Heart left ventricle (tissue), 16 donors: ENCODE measurements around the gene FAM216A. TPM values are rescaled to one million over a fixed set of nuclear protein-coding genes. Genes with fewer than 3 reads are reported as not detected.
A peak's percentile ranks its signal among the peaks of the same experiment; 100 is the strongest.

Experiments
- ATAC-seq, 4 donors: fragments of 200-7000 bp; cut with Tn5 transposase; one replicate each; pipeline ENCODE4 v1.9.1; 2020 to 2022; ENCODE audit warnings: moderate library complexity in 4 of 4, mild to moderate bottlenecking in 3 of 4, moderate number of reproducible peaks in 1 of 4
- DNase-seq, 5 donors: peaks; one replicate each; pipeline ENCODE4 v3.0.0-alpha.2; 2020
- H3K27ac ChIP-seq, 12 donors: fragments of 200-600 bp; sonication (generic) in 4 of 12; one replicate each; pipeline versions ENCODE4 v1.5.0 to v1.8.0; 2016 to 2022; ENCODE audit warnings: mild to moderate bottlenecking in 2 of 12
- H3K27me3 ChIP-seq, 9 donors: fragments of 200-600 bp; sonication (generic) in 2 of 9; one replicate each; pipeline versions ENCODE4 v1.5.1 to v1.8.0; 2016 to 2022; ENCODE audit warnings: mild to moderate bottlenecking in 3 of 9
- H3K36me3 ChIP-seq, 9 donors: fragments of 200-600 bp; sonication (generic) in 2 of 9; one replicate each; pipeline versions ENCODE4 v1.5.0 to v1.8.0; 2018 to 2022; ENCODE audit warnings: mild to moderate bottlenecking in 2 of 9
- H3K4me1 ChIP-seq, 12 donors: fragments of 200-600 bp; sonication (generic) in 4 of 12; one replicate each; pipeline versions ENCODE4 v1.5.0 to v1.8.0; 2016 to 2022; ENCODE audit warnings: mild to moderate bottlenecking in 3 of 12
- H3K4me3 ChIP-seq, 12 donors: fragments of 200-600 bp; sonication (generic) in 4 of 12; one replicate each; pipeline versions ENCODE4 v1.5.0 to v1.8.0; 2017 to 2022; ENCODE audit warnings: mild to moderate bottlenecking in 9 of 12, moderate library complexity in 4 of 12
- H3K9me3 ChIP-seq, 12 donors: fragments of 200-600 bp; sonication (generic) in 4 of 12; one replicate each; pipeline versions ENCODE4 v1.5.0 to v1.8.0; 2016 to 2022; ENCODE audit warnings: mild to moderate bottlenecking in 1 of 12
- POLR2A ChIP-seq, 2 donors: fragments of 450-650 bp; IDR thresholded peaks; one replicate each; pipeline ENCODE4 v1.6.1; 2017; ENCODE audit warnings: antibody characterized with exemption in 2 of 2, mild to moderate bottlenecking in 2 of 2, moderate library complexity in 2 of 2
- WGBS, 4 donors: extraction: QIAGEN DNeasy Blood & Tissue Kit in 2 of 4; methylation state at CpG; one replicate each; pipeline versions ENCODE4 v1.1.5 to v1.1.7; 2013 to 2018; 5-methylcytosine and 5-hydroxymethylcytosine counted together
- intact Hi-C, 10 donors: fragments of 100-400 bp; cut with DNase I; formaldehyde crosslinking; loops; one replicate each; pipeline versions ENCODE4 v1.11.1 to v1.14.2; 2022
- polyA plus RNA-seq, 2 donors: library from polyadenylated mRNA; stranded (reverse); fragments of 200-250 nt; gene quantifications; one replicate each; pipeline ENCODE4 v1.2.3, GENCODE V29; 2013
- total RNA-seq, 9 donors: library from RNA; depleted of rRNA in 2 of 9; stranded (reverse); fragments of >200 nt in 2 of 9; fragmentation: NEBNext Ultra II Directional in 3 of 9; extraction: Animal tissue kit (Norgen Biotek cat#: 25700) in 3 of 9; gene quantifications; one replicate each; pipeline versions ENCODE4 v1.1.0 to v1.2.4, GENCODE V29; 2016 to 2023
- TF ChIP-seq, protein P1 (sequence below), 12 donors: fragments of 200-600 bp; sonication (generic) in 4 of 12; IDR thresholded peaks; one replicate each; pipeline versions ENCODE4 v1.5.0 to v1.8.0; 2018 to 2022; ENCODE audit warnings: antibody characterized with exemption in 12 of 12, mild to moderate bottlenecking in 5 of 12
- donor health status: ischemic (EF 13 %, LVEDD 7.1; RV severe dilation, severe dysfunction).
- donor health status: healthy with polysubstance abuse.
- donor health status: DM: no; HTN: yes; CAD: no.
- donor health status: DM: no; HTN: no; CAD: no.
- donor health status: ischemic (EF 25% LVEDD 6.9; RV normal size, moderate dysfunction).
- donor health status: ischemic (EF 25% LVEDD 5.7; RV mildly dilated, moderate dysfunction).
- donor health status: healthy.
- donor health status: DM: yes; HTN: yes; CAD: no.
- donor health status: ischemic (EF 35%, LVEDD 5.7; RV mildly dilated, moderate dysfunction).
- donor health status: nonischemic (EF 11% LVEDD 7.7; RV severe dilation, severe dysfunction).
- donor health status: DM: yes; HTN: yes; CAD: no.
- donor health status: PGD.
- donor health status: ischemic (EF 29% LVEDD 5.4; RV normal size, mild dysfunction).
- donor health status: nonischemic (EF 23%, LVEDD 6.1; RV moderate dilation, normal function).

FAM216A gene
- total and polyA plus RNA-seq, 11 donors: 3.6 to 29.3 (median 5.8) TPM

DNA sequence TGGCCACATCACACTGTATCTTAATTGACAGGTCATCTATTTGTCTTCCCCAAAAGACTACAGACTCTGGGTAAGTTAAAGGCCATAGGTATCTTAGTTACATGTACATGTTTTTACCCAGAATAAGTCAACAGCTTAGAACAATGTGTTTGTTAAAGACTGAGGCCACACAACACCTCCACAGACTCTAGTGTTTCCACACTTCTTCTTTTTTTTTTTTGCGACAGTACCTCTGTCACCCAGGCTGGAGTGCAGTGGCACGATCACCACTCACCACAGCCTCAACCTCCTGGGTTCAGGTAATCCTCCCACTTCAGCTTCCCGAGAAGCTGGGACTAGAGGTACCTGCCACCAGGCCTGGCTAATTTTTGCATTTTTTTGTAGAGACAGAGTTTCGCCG is 1.9 kb upstream of the FAM216A start:
- 70 to 81% (median 75%) methylated on average over 5 of the region's 5 CpGs for WGBS, 4 donors
- Histone ChIP-seq H3K27me3 (no peaks in the 10 kb centered on the region), H3K27ac (peak overlapping the region in 1 of 12 donors; percentile 85), H3K4me1 (peaks cover 0 to 30% (median 16%) of the 10 kb centered on the region in 12 donors), H3K4me3 (peak overlapping the region in 5 of 12 donors; percentile 76 to 97 (median 78)), H3K36me3 (peaks cover 0 to 35% (median 26%) of the 10 kb centered on the region in 9 donors), H3K9me3 (no peaks in the 10 kb centered on the region)
- DNase-seq (no peak), ATAC-seq (no peak)
- intact Hi-C loops: loop anchor here in 7 of 10 donors (2.0 to 5.0 kb wide), 5 partner anchors 16 to 421 kb away; partner anchors contain the start of genes RAD9B (in 4 of the 7), VPS29 (in 4 of the 7) and ARPC3 (in 1 of the 7)
- TF ChIP-seq, protein P1, sequence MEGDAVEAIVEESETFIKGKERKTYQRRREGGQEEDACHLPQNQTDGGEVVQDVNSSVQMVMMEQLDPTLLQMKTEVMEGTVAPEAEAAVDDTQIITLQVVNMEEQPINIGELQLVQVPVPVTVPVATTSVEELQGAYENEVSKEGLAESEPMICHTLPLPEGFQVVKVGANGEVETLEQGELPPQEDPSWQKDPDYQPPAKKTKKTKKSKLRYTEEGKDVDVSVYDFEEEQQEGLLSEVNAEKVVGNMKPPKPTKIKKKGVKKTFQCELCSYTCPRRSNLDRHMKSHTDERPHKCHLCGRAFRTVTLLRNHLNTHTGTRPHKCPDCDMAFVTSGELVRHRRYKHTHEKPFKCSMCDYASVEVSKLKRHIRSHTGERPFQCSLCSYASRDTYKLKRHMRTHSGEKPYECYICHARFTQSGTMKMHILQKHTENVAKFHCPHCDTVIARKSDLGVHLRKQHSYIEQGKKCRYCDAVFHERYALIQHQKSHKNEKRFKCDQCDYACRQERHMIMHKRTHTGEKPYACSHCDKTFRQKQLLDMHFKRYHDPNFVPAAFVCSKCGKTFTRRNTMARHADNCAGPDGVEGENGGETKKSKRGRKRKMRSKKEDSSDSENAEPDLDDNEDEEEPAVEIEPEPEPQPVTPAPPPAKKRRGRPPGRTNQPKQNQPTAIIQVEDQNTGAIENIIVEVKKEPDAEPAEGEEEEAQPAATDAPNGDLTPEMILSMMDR (IDR thresholded peaks at IDR 0.05): no peak
- no peak for TF ChIP-seq POLR2A (IDR thresholded peaks at IDR 0.05)

DNA sequence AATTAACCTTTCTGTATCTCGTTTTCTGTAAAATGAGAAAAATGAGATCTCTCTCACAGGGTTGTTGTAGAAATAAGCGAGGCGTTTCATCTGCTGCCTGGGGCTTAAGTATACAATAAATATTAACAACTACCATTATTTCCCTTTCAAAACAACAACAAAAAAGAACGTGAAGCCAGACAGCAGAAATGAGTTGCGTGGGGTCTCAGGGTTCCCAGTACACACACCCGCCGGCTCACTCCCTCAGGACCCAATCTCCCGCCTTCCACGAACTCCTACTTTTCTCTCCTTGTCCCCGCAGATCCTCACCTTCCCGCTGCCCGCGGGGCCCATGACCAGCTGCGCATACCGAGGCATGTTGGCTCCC is 815 bp upstream of the FAM216A start:
- intact Hi-C loops: loop anchor here in 7 of 10 donors (1.0 to 5.0 kb wide), 7 partner anchors 17 to 419 kb away; partner anchors contain the start of genes RAD9B (in 6 of the 7), VPS29 (in 6 of the 7) and ARPC3 (in 2 of the 7)
- DNase-seq (no peak), ATAC-seq (no peak)
- WGBS, 4 donors: 0% methylated on average over 12 to 15 of the region's 15 CpGs
- H3K27me3 ChIP-seq: no peaks in the 10 kb centered on the region
- peaks cover 0 to 30% (median 16%) of the 10 kb centered on the region in 12 donors for H3K4me1 ChIP-seq
- peak overlapping the region in 11 of 12 donors; percentile 76 to 97 (median 87) for H3K27ac ChIP-seq
- H3K4me3 ChIP-seq: peak overlapping the region; percentile 59 to 97 (median 78)
- H3K9me3 ChIP-seq: no peaks in the 10 kb centered on the region
- H3K36me3 ChIP-seq: peaks cover 0 to 24% (median 19%) of the 10 kb centered on the region in 9 donors
- TF ChIP-seq, protein P1 (IDR thresholded peaks at IDR 0.05): no peak
- no peak for TF ChIP-seq POLR2A (IDR thresholded peaks at IDR 0.05)

DNA sequence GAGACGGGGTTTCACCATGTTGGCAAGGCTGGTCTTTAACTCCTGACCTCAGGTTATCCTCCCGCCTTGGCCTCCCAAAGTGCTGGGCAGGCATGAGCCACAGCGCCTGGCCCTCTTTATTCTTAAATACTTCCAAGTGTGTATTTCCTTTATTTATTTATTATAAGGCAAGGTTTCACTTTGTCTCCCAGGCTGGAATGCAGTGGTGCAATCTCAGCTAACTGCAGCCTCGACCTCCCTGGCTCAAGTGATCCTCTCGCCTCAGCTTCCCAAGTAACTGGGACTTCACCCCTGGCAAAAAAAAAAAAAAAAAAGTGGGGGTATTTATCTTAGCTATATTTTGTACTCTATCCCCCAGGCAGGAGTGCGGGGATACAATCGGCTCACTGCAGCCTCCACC is 6.8 kb downstream of the FAM216A start:
- intact Hi-C loops: no loop called here
- H3K4me3 ChIP-seq: no peak overlapping the region
- WGBS, 4 donors: 96 to 99% (median 98%) methylated on average over 7 of the region's 7 CpGs
- DNase-seq (no peak), ATAC-seq (no peak)
- no peak overlapping the region for H3K27ac ChIP-seq
- TF ChIP-seq, protein P1 (IDR thresholded peaks at IDR 0.05): no peak
- TF ChIP-seq POLR2A (IDR thresholded peaks at IDR 0.05): no peak
- no peaks in the 10 kb centered on the region for H3K27me3 ChIP-seq
- no peaks in the 10 kb centered on the region for H3K4me1 ChIP-seq
- H3K36me3 ChIP-seq: peaks cover 0 to 9% (median 0%) of the 10 kb centered on the region in 9 donors
- no peaks in the 10 kb centered on the region for H3K9me3 ChIP-seq

DNA sequence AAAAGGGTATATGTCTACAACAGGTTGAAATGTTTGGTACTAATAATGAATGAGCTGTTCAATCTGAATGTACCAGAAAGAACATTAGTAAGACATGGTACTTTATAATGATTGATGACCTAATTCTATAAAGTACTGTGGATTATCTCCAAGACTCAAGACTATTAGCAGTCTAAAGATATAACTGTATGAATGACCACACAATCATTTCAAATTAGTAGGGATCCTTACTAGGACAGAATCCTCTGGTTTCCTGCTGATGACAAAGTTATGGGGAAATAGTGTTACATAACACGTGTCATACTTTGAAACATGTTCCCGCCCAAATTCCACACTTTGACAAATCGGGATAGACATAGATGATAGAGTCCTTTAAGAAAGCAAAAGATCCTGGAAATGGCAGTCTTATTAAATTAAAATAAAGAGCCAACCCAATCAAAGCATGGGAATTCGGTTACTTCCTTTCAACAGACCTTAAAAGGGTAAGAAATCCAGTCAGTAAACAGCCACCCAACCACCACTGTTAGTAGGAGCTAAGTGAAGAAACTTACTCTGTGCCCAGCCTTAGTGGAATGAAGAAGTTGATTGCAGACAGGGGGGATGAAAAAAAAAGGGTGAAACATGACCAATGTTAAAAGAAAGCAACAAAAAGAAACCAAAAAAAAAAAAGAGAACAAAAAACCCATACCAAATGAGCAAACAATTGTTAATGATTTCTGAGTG is 30.5 kb downstream of the FAM216A start:
- ATAC-seq (no peak), DNase-seq (no peak)
- H3K36me3 ChIP-seq: peaks cover 0 to 38% (median 26%) of the 10 kb centered on the region in 9 donors
- intact Hi-C loops: no loop called here
- H3K9me3 ChIP-seq: no peaks in the 10 kb centered on the region
- peak overlapping the region in 3 of 12 donors; percentile 1 to 17 (median 7) for H3K27ac ChIP-seq
- 60 to 66% (median 63%) methylated on average over 4 of the region's 4 CpGs for WGBS, 4 donors
- no peaks in the 10 kb centered on the region for H3K27me3 ChIP-seq
- no peak overlapping the region for H3K4me3 ChIP-seq
- peaks cover 0 to 40% (median 29%) of the 10 kb centered on the region in 12 donors for H3K4me1 ChIP-seq
- no peak for TF ChIP-seq POLR2A (IDR thresholded peaks at IDR 0.05)
- TF ChIP-seq, protein P1 (IDR thresholded peaks at IDR 0.05): no peak
